HPDE6-E6E7 (cell line): ENCODE results near the gene ITPR1.

Source experiments
- DNase-seq: peaks from one replicate; pipeline ENCODE4 v3.0.0; 2011; ENCODE audit warnings: missing footprints; ENCODE audit errors: extremely low spot score

ITPR1 gene

GRCh38 chr3:4852780-4853748 is 359.9 kb downstream of the ITPR1 start:
- DNase-seq, result no peak

DNA sequence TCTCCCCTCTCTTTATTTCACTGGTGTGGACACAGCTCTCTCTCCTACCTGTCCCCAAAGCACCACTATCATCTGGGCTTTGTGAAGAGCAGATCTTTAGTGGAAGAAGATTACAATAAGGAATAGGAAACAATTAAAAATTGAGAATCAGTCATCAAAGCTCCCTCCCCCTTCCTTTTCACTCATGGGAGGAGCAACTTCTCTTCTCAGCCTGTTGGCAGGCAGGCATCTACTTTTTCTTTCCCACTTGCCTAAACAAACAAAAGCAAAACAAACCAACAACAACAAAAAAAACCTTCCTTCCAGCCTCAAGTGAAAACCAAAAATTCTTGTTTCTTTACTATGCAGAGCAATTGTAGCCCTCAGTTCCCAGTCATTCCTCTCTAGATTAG is 360.6 kb downstream of the ITPR1 start:
- no peak for DNase-seq

DNA sequence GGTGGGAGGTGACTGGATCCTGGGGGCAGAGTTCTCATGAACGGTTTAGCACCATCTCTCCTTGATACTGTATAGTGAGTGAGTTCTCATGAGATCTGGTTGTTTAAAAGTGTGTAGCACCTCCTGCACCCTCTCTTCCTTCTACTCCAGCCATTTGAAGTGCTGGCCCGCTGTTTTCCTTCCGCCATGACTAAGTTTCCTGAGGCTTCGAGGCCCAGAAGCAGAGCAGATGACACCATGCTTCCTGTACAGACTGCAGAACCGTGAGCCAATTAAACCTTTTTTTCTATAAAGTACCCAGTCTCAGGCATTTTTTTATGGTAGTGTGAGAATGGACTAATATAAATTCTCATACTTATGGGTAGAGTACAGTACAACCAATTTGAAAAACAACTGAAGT is 362.5 kb downstream of the ITPR1 start:
- DNase-seq, result no peak

- DNase-seq, result no peak
Measured at GRCh38 chr3:4856136-4856535, 363.0 kb downstream of the ITPR1 start.

DNA sequence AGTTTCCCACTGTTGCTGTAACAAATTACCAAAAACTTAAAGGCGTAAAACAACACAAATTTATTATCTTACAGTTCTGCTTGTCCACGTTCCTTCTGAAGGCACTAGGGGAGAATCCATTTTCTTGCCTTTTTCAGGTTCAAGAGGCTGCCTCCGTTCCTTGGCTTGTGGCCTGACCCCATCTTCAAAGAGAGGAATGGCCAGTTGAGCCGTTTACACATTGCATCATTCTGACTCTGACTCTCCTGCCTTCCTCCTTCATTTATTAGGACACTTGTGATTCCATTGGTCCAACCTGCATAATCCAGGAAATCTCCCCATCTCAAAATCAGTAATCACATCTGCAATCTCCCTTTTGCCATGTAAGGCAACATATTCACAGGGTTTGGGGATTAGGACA is 363.4 kb downstream of the ITPR1 start:
- no peak for DNase-seq

DNA sequence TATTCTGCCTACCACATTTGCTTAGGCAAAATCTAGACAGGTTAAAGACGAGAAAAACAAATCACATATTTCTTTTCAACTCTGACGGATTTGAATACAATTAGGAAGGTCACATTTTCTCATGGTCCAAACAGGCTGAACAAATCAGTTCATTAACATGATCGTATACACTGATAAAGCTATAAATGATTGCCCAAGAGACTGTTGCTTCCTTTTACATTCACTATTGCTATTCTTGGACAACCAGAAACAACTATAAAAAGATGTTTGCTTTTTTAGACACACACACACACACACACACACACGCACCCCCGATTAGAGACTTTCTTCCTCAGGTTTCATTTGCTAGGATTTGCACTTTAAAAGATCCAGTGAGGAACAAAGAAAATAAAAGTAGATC is 363.8 kb downstream of the ITPR1 start:
- DNase-seq, result no peak

GRCh38 chr3:4859788-4860187 is 366.6 kb downstream of the ITPR1 start:
- DNase-seq, result no peak

GRCh38 chr3:4862973-4863372 is 369.8 kb downstream of the ITPR1 start:
- DNase-seq, result no peak

DNA sequence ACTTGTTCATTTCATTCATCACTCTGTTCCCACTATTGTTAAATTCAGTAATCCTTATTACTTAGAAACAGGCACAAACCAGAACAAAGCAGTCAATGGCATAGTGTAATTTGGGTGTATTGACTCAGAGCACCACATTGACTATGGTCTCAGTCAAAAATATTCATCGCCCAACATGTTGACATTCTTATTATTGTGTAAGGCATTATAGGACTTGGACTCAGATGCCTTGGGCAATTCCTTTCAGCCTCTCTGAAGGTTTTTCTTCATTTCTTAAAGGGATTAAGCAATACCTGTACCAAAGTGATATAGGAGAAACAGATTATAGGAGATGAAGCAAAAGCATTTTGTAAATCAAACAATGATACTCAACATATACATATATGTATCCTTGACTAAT is 371.4 kb downstream of the ITPR1 start:
- no peak for DNase-seq

DNA sequence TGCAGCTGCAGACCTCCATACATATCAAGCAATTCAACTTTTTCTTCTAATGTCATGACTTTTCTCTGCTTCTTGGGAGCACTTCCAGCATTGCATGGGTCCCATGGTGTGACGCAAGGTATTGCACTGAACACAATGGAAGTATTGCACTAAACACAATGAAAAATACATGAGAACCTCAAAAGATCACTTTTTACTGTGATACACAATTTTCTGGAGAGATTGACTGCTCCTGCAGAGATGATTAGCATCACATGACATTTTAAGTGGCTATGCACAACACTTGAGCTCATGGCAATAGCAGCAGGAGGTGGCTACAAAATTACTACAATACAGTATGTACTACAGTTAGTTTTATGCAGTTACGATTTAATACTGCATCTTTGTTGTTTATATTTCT is 372.6 kb downstream of the ITPR1 start:
- no peak for DNase-seq

DNA sequence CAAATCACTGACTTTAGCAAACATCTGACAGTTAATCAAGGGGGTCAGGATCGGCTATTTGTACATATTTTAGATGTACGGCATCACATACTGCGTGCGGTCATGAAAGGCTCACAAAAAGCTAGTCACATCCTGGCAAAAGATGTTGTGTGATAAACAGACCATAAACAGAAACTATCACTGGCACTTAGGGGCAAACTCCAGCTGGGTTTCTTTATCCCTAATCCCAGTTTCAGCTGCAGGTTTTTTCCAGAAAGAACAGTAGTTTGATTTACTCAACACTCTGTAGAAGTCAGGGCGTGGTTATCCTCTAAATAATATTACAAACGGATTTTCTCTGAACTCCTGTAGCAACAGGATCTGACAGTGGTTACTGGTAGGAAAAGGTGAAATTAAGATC is 373.7 kb downstream of the ITPR1 start:
- DNase-seq, result no peak

- no peak for DNase-seq
Measured at GRCh38 chr3:4877173-4877787, 384.1 kb downstream of the ITPR1 start.

DNA sequence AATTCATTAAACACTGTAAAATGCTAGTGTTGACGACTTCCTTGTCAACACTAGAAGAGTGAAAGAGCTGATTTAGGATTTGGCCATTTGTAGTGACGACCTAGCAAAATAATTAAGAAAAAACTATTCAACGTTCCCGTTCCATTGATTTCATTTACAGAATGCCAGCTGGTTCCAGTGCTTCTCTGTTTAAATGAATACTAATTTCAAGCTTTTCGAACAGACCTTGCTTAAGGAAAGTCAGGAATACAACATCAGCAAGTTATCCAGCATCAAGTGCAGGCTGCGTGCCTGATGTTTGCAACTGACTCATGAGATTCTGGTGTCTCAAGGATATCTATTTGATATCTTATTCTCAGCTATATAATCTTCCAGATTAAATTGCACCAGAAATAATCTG is 387.7 kb downstream of the ITPR1 start:
- no peak for DNase-seq

GRCh38 chr3:4882548-4882947 is 389.4 kb downstream of the ITPR1 start:
- no peak for DNase-seq

GRCh38 chr3:4883011-4883410 is 389.9 kb downstream of the ITPR1 start:
- DNase-seq, result no peak

- DNase-seq, result no peak
Measured at GRCh38 chr3:4884888-4885287, 391.7 kb downstream of the ITPR1 start.

GRCh38 chr3:4885316-4885715 is 392.2 kb downstream of the ITPR1 start:
- DNase-seq, result no peak

DNA sequence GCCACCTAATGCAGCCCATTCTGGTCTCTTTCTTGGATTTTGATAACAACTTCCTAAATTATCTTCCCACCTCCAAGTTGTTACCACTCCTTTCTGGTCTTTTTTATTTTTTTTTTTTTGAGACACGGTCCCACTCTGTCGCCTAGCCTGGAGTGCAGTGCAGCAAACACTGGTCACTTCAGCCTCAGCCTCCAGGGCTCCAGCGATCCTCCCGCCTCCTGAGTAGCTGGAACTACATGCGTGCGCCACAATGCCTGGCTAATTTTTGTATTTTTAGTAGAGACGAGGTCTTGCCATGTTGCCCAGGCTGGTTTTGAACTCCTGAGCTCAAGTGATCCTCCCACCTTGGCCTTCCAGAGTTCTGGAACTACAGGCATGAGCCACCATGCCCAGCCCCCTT is 393.3 kb downstream of the ITPR1 start:
- DNase-seq, result no peak

DNA sequence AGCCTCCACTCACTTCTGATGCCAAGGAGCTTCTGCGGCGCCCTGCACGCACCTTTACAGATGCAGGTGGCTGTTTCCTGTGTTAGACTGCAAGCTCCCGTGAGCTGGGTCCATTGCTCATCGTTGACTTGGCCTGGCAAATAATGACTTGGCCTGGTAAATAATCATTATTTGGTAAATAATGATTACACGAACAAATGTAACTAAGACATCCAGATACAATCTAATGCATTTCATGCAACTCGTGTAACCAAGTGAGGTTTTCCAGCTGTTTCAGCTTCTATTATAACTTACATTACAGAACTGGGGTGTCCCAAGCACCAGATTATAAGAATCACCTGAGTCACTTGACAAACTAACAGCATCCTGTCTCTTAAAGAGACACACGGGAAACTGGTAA is 394.0 kb downstream of the ITPR1 start:
- DNase-seq, result no peak

DNA sequence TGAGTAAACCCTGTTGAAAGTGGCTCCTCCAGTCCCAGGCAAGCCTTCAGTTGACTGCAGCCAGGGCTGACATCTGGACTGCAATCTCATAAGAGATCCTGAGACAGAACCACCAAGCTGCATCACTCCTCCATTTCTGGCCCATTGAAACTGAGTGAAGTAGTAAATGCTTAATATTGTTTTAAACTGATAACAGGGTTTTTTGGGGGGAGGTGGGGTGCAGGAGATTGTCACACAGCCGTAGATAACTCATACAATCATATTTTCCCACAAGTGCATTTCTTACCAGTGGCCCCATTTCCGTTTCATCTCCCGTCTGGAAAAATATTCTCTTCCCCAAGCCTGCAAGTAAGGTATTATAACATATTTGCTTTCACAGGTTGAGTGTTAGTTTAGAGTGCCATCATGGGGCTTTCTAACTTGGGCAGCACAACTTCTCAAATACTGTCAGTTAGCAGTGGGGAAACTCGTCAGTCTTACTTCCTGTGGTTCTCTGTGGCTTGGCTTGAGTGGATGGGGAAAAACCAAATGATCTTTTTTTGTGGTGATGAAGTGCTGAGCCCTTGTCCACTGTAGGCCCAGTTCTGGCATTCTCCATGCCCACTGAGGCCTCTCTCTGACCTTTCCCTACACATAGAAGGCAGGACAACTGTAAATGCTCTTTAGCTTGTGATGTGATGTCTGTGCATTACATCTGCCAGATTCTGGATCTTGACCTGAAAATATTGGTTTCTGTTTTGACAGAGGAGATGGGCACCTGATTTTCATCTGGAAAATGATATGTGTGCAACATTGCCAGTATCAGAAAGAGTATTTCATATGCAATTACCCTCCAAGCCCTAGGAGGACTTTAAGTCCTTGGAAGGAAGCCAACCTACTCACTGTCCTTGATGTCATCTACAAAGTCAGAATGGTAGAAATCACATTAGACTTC is 396.0 kb downstream of the ITPR1 start:
- no peak for DNase-seq

DNA sequence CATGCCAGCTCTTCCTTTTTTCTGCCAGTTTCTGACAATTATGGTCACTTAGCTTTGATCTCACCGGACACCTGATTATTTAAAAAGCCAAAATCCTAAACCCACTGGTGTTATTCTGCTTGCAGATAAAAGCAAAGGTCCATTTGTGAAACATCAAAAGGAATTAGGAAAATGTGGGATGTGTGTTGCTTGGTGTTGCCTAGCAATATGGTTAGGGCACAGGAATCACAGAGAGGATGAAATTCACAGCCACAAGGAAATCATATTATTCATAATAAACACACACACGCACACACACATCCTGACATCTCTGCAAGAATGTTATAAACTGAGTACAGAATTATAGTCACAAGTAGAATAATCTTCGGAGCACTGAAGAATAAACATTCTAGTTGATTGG is 396.7 kb downstream of the ITPR1 start:
- DNase-seq, result no peak

DNA sequence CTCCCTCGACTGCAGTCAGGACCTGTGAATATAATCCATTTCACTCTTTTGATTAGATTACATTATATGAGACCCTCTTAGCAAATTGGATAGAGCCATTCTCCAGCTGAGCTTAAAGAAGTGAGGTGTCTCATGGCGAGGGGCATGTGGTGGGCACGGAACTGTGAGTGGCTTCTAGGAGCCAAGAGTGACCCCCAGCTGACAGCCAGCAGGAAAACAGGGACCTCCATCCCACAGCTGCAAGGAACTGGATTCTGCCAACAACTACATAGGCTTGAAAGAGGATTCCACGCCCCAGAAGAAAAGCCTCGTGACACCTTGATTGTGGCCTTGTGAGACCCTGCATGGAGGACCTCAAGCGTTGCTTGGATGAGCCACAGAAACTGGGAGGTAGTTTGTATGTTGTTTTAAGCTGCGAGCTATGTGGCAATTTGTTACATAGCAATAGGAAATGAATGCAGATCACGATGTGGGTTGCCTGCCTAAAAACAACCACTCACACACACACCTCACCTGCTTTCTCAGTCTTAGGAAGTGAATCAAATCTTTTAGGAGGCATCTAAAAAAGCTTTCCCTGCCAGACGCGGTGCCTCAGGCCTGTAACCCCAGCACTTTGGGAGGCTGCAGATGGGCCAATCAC is 401.9 kb downstream of the ITPR1 start:
- no peak for DNase-seq
